Upper lobe of left lung (tissue), 6 donors: ENCODE data around the gene OTOS. TPM values are rescaled to one million over a fixed set of nuclear protein-coding genes. Genes with fewer than 3 reads are reported as not detected.

Experiments used
- ATAC-seq, 2 donors: fragments of 200-7000 bp; cut with Tn5 transposase; one replicate each; pipeline ENCODE4 v1.9.1; 2022; ENCODE audit warnings: mild to moderate bottlenecking in 2 of 2, moderate library complexity in 2 of 2; ENCODE audit not compliant: low FRiP score in 2 of 2
- DNase-seq, 2 donors: peaks; one replicate each; pipeline ENCODE4 v3.0.0-alpha.2; 2019 to 2020
- H3K27ac ChIP-seq, 4 donors: fragments of 200-600 bp; sonication (generic); one replicate each; pipeline ENCODE4 v1.5.1; 2016 to 2019
- H3K27me3 ChIP-seq, 4 donors: fragments of 200-600 bp; sonication (generic); one replicate each; pipeline ENCODE4 v1.5.1; 2017 to 2019
- H3K36me3 ChIP-seq, 4 donors: fragments of 200-600 bp; sonication (generic); one replicate each; pipeline ENCODE4 v1.5.1; 2016 to 2019
- H3K4me1 ChIP-seq, 4 donors: fragments of 200-600 bp; sonication (generic); one replicate each; pipeline ENCODE4 v1.5.1; 2018 to 2019
- H3K4me3 ChIP-seq, 4 donors: fragments of 200-600 bp; sonication (generic); one replicate each; pipeline ENCODE4 v1.5.1; 2017 to 2019; ENCODE audit warnings: mild to moderate bottlenecking in 2 of 4, moderate library complexity in 1 of 4
- H3K9me3 ChIP-seq, 4 donors: fragments of 200-600 bp; sonication (generic); one replicate each; pipeline ENCODE4 v1.5.1; 2018 to 2019
- EP300 ChIP-seq, 4 donors: sonication (generic); formaldehyde crosslinking; IDR thresholded peaks; one replicate each; pipeline ENCODE4 v1.5.1; 2017; ENCODE audit warnings: antibody characterized with exemption in 4 of 4, control low read depth in 2 of 4
- POLR2A ChIP-seq, 4 donors: fragments of 450-650 bp; IDR thresholded peaks; one replicate each; pipeline ENCODE4 v1.5.1; 2016 to 2017; ENCODE audit warnings: antibody characterized with exemption in 4 of 4, mild to moderate bottlenecking in 2 of 4
- POLR2AphosphoS5 ChIP-seq, 2 donors: sonication (generic); formaldehyde crosslinking; IDR thresholded peaks; one replicate each; pipeline ENCODE4 v1.5.1; 2017; ENCODE audit warnings: antibody characterized with exemption in 2 of 2
- WGBS, 2 donors: methylation state at CpG; one replicate each; pipeline ENCODE4 v1.1.5; 2017 to 2018; 5-methylcytosine and 5-hydroxymethylcytosine counted together
- total RNA-seq, 6 donors: library from RNA; depleted of rRNA in 4 of 6; stranded (reverse); fragments of >200 nt in 4 of 6; gene quantifications; one replicate each; pipeline versions ENCODE4 v1.1.0 to v1.2.1, GENCODE V29; 2016 to 2021
- TF ChIP-seq, protein P1 (sequence below), 6 experiments: fragments of 450-650 bp in 4 of 6; fragments of 200-600 bp in 2 of 6; sonication (generic) in 2 of 6; IDR thresholded peaks; one replicate each; pipeline ENCODE4 v1.5.1; 2016 to 2019; ENCODE audit warnings: antibody characterized with exemption in 6 of 6
- donor health status: DM: no; HTN: no; CAD: no; lungs with moderate emphysema.
- donor health status: DM: no; HTN: yes; CAD: no; lungs with severe emphysema.

The OTOS gene
- total RNA-seq, 6 donors from 2014 or later: not detected

DNA sequence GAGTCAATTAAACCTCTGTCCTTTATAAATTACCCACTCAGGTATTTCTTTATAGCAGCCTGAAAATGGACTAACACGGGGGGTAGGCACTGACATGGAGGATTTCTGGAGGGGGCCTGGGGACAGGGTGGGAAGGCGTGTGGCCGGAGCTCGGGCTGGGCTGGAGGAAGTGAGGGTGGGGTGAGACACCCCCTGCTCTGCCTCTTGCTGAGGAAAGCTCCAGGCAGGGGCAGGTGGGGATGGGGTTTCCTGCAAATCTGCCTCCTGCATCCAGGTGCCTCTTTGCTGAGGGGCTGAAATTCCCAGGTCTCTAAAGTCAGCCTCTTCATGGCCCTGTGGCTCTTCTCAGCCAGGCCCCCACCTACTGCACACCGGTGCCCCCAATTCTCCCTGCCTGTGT is 25.7 kb upstream of the OTOS start:
- Histone ChIP-seq H3K27me3 (no peaks in the 10 kb centered on the region), H3K27ac (no peak overlapping the region), H3K9me3 (no peaks in the 10 kb centered on the region), H3K4me3 (no peak overlapping the region), H3K4me1 (no peaks in the 10 kb centered on the region), H3K36me3 (no peaks in the 10 kb centered on the region)
- TF ChIP-seq, protein P1, sequence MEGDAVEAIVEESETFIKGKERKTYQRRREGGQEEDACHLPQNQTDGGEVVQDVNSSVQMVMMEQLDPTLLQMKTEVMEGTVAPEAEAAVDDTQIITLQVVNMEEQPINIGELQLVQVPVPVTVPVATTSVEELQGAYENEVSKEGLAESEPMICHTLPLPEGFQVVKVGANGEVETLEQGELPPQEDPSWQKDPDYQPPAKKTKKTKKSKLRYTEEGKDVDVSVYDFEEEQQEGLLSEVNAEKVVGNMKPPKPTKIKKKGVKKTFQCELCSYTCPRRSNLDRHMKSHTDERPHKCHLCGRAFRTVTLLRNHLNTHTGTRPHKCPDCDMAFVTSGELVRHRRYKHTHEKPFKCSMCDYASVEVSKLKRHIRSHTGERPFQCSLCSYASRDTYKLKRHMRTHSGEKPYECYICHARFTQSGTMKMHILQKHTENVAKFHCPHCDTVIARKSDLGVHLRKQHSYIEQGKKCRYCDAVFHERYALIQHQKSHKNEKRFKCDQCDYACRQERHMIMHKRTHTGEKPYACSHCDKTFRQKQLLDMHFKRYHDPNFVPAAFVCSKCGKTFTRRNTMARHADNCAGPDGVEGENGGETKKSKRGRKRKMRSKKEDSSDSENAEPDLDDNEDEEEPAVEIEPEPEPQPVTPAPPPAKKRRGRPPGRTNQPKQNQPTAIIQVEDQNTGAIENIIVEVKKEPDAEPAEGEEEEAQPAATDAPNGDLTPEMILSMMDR (IDR thresholded peaks at IDR 0.05): no peak
- TF ChIP-seq POLR2AphosphoS5 (IDR thresholded peaks at IDR 0.05) (no peak), POLR2A (IDR thresholded peaks at IDR 0.05) (no peak), EP300 (IDR thresholded peaks at IDR 0.05) (no peak)
- 70 to 79% methylated on average over 5 of the region's 5 CpGs for WGBS, 2 donors
- no peak for ATAC-seq
- no peak for DNase-seq

DNA sequence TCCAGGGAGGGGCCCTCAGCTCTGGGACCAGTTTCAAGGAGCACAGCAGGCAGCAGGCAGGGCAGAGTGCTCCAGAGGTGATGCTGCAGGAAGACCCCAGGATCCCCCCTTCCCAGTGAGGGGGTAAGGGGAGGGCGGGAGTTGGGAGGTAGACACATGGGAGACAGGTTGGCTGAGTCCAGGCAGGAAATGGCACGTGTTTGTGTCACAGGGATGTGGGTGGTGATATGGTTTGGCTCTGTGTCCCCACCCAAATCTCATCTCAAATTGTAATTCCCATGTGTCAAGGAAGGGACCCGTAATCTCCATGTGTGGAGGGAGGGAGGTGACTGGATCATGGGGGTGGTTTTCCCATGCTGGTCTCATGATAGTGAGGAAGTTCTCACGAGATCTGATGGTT is 25.2 kb upstream of the OTOS start:
- TF ChIP-seq, protein P1 (IDR thresholded peaks at IDR 0.05): no peak
- TF ChIP-seq POLR2AphosphoS5 (IDR thresholded peaks at IDR 0.05): no peak
- no peak for TF ChIP-seq EP300 (IDR thresholded peaks at IDR 0.05)
- TF ChIP-seq POLR2A (IDR thresholded peaks at IDR 0.05): no peak
- 47 to 57% methylated on average over 4 of the region's 4 CpGs for WGBS, 2 donors

DNA sequence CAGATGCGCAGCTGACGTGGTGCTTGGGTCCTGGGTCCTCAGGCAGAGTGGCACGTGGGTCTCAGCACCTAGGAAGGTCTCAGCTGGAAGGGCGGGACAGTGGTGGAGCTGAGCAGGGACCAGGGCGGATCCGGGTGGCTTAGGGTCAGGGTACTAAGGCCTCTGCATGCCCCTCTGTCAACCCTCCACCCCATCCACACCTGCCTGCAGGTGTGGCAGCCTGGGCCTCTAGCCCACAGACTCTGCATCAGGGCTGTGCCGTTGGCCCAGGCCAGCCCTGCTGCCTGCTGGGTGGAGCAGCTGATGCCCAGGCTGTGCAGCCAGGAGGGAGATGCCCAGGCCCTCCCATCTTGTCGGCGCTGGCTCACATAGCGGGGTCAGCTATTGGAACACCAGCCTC is 24.6 kb upstream of the OTOS start:
- Histone ChIP-seq H3K36me3 (no peaks in the 10 kb centered on the region), H3K27me3 (no peaks in the 10 kb centered on the region), H3K27ac (no peak overlapping the region), H3K4me3 (no peak overlapping the region), H3K4me1 (no peaks in the 10 kb centered on the region), H3K9me3 (no peaks in the 10 kb centered on the region)
- 75 to 89% methylated on average over 8 to 10 of the region's 10 CpGs for WGBS, 2 donors
- ATAC-seq: no peak
- no peak for DNase-seq
- TF ChIP-seq, protein P1 (IDR thresholded peaks at IDR 0.05): no peak
- TF ChIP-seq EP300 (IDR thresholded peaks at IDR 0.05) (no peak), POLR2AphosphoS5 (IDR thresholded peaks at IDR 0.05) (no peak), POLR2A (IDR thresholded peaks at IDR 0.05) (no peak)

More for the DNA sequence above, 25.2 kb upstream of the OTOS start:
- Histone ChIP-seq H3K36me3 (no peaks in the 10 kb centered on the region), H3K9me3 (no peaks in the 10 kb centered on the region), H3K4me1 (no peaks in the 10 kb centered on the region), H3K4me3 (no peak overlapping the region), H3K27ac (no peak overlapping the region), H3K27me3 (no peaks in the 10 kb centered on the region)
- ATAC-seq (no peak), DNase-seq (no peak)

DNA sequence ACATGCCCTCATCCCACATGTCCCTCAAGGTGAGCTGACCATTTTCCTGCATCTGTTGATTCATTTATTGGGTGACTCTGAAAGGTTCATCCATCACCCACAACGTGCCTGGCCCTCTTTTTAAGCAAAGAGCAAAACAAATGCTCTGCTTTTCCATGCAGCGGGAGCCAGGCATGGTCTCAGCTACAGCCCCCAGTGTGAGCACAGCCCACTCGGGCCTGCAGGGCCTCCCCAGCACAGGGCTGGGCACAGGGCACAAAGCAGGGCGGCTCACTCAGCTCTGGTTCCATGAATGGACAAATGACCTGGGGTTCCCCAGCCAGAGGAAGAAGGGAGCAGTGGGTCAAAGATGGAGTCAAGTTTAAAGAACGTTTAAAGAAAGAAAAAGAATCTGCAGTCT is 24.1 kb upstream of the OTOS start:
- Histone ChIP-seq H3K4me1 (no peaks in the 10 kb centered on the region), H3K27ac (no peak overlapping the region), H3K4me3 (no peak overlapping the region), H3K9me3 (no peaks in the 10 kb centered on the region), H3K36me3 (no peaks in the 10 kb centered on the region), H3K27me3 (no peaks in the 10 kb centered on the region)
- DNase-seq: no peak
- no peak for ATAC-seq
- TF ChIP-seq, protein P1 (IDR thresholded peaks at IDR 0.05): no peak
- TF ChIP-seq POLR2AphosphoS5 (IDR thresholded peaks at IDR 0.05): no peak
- 65 to 69% methylated on average over 5 of the region's 5 CpGs for WGBS, 2 donors

DNA sequence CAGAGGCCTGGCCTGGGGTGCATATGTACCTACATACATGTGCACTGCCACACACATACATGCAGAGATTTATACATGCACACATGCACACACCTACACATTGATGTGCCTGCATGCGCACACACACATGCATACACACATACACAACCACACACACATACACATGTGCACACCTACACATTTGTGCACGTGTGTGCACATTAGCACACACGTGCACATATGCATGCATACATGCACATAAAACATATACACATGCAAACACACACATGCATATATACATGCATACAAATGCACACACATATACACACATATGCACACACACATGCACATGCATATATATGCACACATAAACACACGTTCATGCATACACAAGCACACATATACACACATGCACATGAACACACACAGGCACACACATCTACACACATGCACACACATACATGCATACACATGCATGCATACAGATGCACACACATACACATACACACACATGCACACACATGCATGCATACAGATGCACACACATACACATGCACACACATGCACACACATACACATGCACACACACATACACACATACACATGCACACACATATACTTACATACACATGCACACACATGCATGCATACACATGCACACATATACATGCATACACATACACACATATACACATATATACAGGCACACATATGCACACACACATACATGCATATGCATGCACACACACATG is 23.6 kb upstream of the OTOS start:
- Histone ChIP-seq H3K27me3 (no peaks in the 10 kb centered on the region), H3K9me3 (no peaks in the 10 kb centered on the region), H3K27ac (no peak overlapping the region), H3K4me1 (no peaks in the 10 kb centered on the region), H3K4me3 (no peak overlapping the region), H3K36me3 (no peaks in the 10 kb centered on the region)
- TF ChIP-seq POLR2AphosphoS5 (IDR thresholded peaks at IDR 0.05): no peak
- no peak for TF ChIP-seq POLR2A (IDR thresholded peaks at IDR 0.05)
- TF ChIP-seq EP300 (IDR thresholded peaks at IDR 0.05): no peak
- TF ChIP-seq, protein P1 (IDR thresholded peaks at IDR 0.05): no peak
- ATAC-seq (no peak), DNase-seq (no peak)
- WGBS, 2 donors: 82 to 83% methylated on average over 4 of the region's 4 CpGs
